Measurements from ENCODE around the gene TRIM66.

The TRIM66 gene

GRCh38 chr11:8713760-8714454 is 31.4 kb upstream of the TRIM66 start:
- DNase-seq (ENCODE audit: low read depth): no peak

DNA sequence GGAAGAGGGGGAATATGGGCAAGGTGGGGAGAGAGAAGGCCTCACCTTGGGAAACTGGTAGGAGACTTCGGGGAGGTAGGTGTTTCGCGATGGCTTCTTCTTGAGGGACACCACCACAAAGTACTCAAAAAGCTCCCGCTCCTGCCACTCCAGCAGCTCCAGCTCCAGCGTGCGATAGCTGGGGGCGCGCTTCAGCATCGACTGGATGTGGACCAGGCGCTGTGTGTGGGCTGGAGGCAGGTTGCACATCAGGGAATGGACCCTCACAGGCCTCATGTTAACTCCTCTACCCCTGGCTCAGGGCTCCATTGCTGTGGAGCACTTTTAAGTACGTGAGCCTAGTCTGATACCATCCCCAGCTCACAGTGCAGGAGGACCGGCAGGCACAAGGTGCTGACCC is 30.0 kb upstream of the TRIM66 start:
- DNase-seq (ENCODE audit: low read depth): no peak

- no peak for DNase-seq (ENCODE audit: low read depth)
Measured at GRCh38 chr11:8711895-8712442, 29.5 kb upstream of the TRIM66 start.

GRCh38 chr11:8709777-8710176 is 27.3 kb upstream of the TRIM66 start:
- no peak for DNase-seq (ENCODE audit: low read depth)

GRCh38 chr11:8709002-8709672 is 26.7 kb upstream of the TRIM66 start:
- peak; percentile 94 for DNase-seq (ENCODE audit: low read depth)

DNA sequence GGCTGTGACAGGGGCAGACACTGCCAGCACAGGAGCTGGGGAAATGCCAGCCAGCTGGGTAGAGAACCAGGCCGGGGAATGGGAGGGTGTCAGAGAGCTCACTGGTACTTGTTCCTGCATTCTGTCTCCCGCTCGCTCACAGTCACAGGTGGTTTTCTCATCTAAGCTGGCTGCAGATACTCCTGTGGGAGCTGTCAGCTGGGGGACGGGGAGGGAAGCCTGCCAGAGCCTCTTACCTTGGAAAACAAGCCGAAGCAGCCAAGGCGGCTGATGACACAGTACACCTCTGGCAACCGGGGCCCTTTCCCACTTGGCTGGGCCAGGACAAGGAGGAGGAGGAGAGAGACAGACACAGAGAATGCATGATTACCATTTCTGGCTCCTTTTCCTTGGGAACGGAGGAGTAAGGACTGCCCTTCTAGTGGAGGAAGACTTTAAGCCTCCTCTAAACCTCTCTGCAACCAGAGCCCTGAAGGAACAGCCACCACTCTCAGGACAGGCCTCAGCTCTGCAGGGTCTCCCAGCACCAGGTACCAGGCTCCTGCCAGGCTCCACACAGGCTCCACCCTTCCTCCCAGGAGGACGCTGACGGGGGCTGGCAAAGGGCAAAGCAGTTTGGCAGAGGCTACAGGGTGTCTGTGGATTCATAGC is 25.2 kb upstream of the TRIM66 start:
- no peak for DNase-seq (ENCODE audit: low read depth)

DNA sequence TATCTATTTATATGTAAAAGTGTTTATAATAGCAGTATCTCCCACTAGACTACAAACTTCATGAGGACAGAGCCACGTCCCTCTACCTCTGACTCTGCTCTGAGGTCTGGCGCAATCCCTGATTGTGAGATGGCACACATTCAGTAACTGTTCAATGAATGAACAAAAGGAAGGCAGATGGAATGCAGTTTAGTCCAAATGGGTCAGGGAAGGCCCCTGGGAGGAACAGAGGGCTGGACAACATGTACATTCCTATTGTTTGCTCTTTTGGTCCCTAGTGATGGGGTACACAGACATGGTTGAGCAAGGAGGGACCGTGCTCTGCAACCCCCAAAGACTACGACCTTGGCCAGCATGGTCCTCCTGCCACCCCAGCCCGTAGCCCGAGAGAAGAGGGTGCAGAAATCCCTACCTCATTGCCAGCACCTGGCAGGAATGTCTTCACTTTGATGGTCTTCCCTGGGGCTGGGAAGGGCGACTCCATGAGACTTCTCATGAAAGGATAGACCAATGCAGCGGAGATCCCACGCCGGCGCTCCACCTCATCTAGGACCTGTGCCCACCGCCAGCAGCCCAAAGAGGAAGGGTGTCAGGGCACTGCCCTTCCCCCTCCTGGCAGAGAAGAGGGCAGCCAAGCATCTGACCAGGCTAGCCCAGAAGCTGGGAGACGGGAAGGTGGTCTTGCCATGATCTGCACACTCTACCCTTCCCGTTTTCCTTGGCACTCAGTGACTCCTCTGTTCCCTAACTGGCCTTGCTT is 24.4 kb upstream of the TRIM66 start:
- DNase-seq (ENCODE audit: low read depth): no peak

DNA sequence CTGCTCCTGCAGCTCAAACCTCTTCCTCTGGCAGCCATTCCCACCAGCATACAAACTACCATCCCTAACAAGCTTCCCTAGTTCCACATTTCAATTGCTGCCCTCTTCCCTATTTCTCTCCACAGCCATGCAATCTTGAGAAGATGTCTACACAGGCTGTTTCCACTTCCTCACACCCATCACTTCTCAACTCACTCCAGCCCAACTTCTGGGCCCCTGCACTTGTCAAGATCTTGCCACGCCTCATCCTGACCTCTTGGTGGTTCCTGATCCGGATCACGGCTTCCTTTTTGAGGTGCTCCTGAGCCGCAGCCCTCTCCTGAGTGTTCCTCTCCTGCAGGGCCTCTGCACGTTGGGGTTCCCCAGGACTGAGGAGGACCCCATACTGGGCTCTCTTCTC is 22.7 kb upstream of the TRIM66 start:
- no peak for DNase-seq (ENCODE audit: low read depth)

DNA sequence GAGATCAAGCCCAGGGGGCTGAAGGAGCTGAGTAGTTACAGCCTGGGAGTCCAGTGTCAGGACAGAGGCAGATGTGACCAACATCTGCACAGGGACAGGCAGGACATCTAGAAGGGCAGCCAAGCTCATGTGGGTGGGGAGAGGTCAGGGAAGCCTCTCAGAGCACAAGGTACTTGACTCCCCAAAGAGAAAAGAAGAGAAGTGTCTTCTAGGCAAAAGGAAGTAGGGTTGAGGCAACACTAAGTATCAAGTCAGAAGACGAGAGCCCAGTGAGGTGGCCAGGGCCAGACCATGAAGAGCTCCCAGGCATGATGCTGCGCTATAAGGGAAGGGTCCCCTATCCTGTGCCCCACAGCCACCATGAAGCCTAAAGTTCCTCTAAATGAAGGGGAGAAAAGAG is 21.7 kb upstream of the TRIM66 start:
- no peak for DNase-seq (ENCODE audit: low read depth)

DNA sequence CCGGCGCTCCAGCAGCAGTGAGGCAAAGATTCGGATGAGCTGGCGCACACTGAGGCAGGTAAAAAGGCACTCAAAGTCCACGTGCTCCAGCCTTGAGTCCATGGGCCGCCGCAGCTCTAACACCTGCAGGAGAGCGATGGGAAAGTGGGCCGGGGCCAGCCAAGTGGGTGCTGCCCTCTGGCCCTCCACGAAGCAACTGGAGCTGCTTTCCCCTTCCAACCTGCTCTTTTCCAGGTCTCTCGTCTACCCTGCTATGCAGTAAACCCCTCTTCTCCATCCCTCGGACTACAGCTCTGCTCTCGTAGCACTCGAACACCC is 20.1 kb upstream of the TRIM66 start:
- DNase-seq (ENCODE audit: low read depth): no peak

- no peak for DNase-seq (ENCODE audit: low read depth)
Measured at GRCh38 chr11:8701891-8702597, 19.6 kb upstream of the TRIM66 start.

GRCh38 chr11:8699903-8700302 is 17.4 kb upstream of the TRIM66 start:
- no peak for DNase-seq (ENCODE audit: low read depth)

- DNase-seq (ENCODE audit: low read depth): no peak
Measured at GRCh38 chr11:8698917-8699441, 16.5 kb upstream of the TRIM66 start.

DNA sequence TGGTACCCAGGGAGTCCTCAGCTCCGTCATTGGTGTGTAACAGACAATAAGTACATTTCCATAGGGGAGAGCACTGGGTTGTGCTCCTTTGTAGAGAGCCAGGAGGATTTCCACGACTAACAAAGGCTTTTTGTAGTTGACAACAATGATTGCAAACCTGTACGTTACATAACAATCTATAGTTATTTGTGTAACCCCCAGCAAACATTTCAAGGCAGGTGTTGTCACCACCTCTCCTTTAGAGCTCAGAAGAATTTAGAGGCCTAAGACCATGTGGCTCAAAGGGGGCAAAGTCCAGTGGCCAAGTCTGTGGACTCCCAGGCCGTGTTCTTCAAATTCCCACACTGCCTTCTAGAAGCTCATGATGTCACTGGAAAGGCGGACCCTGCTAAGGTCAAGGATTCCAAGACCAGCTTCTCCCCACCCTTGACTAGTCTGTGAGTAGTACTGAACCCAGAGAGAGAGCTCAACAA is 15.9 kb upstream of the TRIM66 start:
- no peak for DNase-seq (ENCODE audit: low read depth)

DNA sequence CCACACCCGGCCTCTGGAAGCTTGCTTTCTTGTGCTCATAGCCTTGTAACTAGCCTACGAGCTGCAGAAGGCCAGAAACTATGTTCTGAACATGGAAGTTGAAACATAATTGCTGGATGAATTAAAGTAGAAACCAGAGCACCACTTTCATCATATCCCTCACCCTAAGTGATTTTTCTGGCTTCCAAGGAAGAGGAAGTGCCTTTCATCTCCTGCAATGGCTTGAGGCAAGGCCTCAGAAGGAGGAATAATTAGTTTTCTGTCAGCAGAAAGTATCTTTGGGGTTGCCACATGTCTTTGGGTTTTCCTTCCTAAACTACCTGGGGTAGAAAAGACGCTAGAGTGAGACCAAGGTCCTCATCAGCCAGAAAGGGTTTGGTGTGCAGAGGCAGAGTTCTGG is 14.6 kb upstream of the TRIM66 start:
- DNase-seq (ENCODE audit: low read depth): no peak

GRCh38 chr11:8694137-8694536 is 11.7 kb upstream of the TRIM66 start:
- DNase-seq (ENCODE audit: low read depth): no peak

DNA sequence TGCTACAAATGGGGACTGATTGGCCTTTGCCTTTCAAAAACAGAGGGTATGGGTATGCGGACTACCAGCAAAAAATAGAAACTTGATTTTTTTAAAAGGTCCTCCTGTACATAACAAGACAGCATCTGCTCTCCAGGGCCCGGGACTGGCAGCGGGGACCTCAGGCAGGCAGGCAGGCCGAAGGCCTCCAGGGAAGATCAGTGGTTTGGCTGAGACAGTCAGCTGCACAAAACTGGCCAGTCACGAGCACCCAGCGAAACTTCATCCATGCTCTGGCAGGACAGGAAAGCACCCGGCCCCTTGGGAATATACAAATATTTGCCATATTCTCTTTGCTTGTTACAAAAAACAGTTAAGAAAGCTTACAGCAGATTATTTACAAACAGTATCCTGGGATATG is 11.1 kb upstream of the TRIM66 start:
- DNase-seq (ENCODE audit: low read depth): no peak

GRCh38 chr11:8693010-8693551 is 10.6 kb upstream of the TRIM66 start:
- no peak for DNase-seq (ENCODE audit: low read depth)

DNA sequence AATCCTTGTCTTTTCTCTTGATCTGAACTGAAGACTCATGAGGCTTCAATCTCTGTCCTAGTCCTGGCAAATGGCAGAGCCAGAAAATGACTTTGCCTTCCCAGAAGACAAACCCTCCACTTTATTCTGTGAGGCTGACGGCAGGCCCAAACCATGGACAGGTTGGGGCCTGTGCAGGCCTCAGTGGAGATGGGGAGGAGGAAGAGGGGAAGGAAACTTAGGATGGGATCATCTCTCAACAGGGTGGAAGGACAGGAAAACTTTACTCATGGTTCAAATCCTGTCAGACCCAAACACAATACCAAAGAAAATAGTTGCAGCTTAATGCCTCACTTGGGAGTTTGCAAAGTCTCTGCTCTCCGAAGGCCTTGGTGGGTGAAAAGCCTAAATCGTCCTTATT is 10.0 kb upstream of the TRIM66 start:
- no peak for DNase-seq (ENCODE audit: low read depth)

- DNase-seq (ENCODE audit: low read depth): no peak
Measured at GRCh38 chr11:8691601-8692000, 9.1 kb upstream of the TRIM66 start.

All from GM04503 (cell line).